SKM-1 treated with dmso at 0.1 percent for 144 hours (cell line): ENCODE results near the gene CHMP4B.

Source experiments
- DNase-seq: peaks from one replicate; lab custom pipeline; 2025; ENCODE audit not compliant: unreplicated experiment; lab: John Stamatoyannopoulos, UW

The CHMP4B gene

DNA sequence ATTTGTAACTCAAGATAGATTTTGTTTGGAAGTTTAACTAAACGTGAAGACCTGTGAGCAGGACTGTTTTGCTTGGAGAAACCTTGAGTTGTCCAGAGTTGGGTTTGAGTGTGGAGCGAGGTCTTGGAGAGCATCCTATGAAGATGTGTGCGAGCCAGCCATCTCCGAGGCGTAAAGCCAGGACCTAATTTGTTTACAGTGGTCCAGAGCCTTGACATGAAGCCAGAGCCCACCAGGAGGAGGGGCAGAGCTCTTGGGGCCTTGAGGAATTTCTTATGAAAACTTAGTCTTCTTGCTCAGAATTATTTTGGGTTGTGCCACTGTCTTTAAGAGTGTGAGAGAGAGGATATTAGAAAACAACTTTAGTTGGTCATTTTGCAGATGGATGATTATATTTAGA lies 6.3 kb downstream of the CHMP4B start:
- no peak for DNase-seq

- DNase-seq, result no peak
Measured at GRCh38 chr20:33819456-33819855, 8.3 kb downstream of the CHMP4B start.

DNA sequence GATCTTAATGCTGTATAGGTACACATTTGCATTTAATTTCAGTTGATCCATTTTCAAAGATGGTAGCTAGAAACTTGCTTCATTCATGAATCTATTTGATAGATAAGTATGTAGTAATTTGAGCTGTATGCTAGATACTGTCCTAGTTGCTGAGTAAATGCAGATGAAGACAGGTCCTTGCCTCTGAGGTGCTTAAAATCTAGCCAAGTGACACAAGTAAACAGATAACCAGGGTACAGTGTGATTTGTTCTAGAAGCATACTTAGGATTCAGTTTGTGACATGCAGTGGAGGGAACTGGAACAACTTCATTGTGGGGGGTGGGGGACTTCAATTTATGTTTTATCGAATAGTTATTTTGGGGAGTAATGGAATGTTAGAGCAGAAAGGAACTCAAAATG lies 9.2 kb downstream of the CHMP4B start:
- no peak for DNase-seq

- DNase-seq, result no peak
Measured at GRCh38 chr20:33821270-33821836, 10.2 kb downstream of the CHMP4B start.

DNA sequence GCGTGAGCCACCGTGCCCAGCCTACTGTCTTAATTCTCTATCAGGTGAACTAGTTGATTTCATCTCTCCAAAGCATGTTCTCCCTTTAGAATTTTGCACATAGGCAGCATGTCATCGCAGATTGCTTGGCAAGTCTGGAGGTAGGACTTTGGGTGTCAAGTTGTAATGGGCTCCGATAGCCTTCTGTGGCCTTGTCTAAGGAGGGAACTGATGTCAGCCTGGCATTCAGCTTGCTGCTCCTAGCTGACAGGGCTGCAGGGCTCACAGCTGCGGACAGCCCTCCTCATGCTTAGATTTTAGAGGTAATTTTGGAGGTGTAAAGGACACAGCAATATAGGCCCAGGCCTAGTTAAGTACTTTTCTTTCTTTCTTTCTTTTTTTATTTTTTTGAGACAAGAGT lies 11.3 kb downstream of the CHMP4B start:
- no peak for DNase-seq

DNA sequence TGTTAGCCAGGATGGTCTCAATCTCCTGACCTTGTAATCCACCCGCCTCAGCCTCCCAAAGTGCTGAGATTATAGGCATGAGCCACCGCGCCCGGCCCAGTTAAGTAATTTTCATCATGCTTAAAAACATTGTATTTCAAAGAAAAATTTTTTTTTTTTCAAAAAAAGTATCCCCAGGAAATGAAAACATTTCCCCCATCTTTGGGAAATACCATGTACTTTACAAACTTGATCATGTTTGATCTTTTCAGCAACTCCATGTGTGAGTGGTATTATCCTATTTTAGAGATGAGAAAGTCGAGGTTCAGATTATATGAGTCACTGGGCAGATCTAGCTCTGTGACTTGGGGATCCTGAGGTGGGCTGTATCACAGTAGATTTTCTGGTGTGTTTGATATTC lies 11.8 kb downstream of the CHMP4B start:
- DNase-seq, result no peak

DNA sequence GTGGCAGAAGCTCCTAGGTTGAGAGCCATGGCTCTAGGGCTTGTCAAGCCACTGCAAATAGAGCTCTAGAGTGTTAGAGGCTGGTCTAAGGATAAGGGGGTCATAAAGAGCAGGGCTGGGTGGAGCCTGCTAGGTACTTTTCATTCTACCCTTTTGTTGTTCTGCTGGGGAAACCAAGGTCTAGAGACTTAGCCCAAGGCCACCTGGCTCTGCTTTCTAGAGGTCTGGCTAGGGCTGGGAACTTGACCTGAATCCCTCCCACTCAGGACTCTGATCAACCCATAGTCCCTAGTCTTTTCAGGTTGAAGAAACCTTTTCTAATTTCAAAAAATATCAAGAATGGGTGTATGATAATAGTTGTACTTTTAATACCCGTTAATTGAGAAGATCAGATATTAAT lies 13.7 kb downstream of the CHMP4B start:
- no peak for DNase-seq

DNA sequence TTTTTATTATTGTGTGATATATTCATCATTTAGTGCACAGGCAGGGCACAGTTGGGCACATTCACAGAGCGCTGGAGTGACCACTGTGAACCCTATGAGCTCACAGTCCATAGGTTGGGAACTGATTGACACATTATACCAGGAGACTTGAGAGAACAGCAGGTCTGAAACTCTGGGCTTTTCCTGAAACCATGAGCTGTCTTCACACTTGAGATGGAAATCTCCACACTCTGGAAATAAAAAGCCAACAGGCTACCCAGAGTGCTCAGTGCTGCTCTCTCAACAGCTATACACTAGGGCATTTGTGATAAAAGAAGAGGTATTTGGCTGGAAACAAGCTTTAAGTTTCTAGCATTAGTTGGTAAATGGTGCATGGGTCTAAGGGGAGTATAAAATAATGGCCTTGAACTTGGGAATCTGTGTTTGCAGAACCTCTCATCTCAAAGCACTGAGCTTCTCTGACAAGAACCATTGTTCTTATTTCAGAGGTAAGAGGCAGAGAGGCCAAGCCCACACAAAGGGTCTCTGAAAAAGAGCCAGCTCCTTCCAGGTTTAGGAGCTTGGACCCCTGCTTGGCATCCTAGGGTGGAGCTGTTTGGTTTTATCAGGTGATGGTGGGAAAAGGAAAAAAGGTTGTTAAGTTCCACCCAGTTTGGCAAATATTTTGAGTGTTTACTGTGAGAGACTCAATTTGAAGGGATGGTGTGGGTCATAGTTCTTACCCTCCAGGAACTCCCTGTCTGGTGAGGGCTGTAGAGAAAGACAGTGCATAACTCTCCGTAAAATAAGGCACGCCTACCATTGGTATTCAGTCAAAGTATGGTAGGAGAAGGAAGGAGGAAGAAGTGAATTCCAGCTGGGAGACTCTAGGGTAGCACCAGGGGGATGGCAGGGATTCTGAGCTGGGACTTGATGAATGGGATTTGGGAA lies 14.5 kb downstream of the CHMP4B start:
- DNase-seq, result no peak

GRCh38 chr20:33826270-33826897 lies 15.2 kb downstream of the CHMP4B start:
- DNase-seq, result no peak

- DNase-seq, result no peak
Measured at GRCh38 chr20:33827109-33827508, 16.0 kb downstream of the CHMP4B start.

GRCh38 chr20:33827634-33828325 lies 16.6 kb downstream of the CHMP4B start:
- no peak for DNase-seq

- DNase-seq, result no peak
Measured at GRCh38 chr20:33828326-33828844, 17.2 kb downstream of the CHMP4B start.

GRCh38 chr20:33828967-33829560 lies 17.9 kb downstream of the CHMP4B start:
- DNase-seq, result no peak

- no peak for DNase-seq
Measured at GRCh38 chr20:33829636-33830035, 18.5 kb downstream of the CHMP4B start.

DNA sequence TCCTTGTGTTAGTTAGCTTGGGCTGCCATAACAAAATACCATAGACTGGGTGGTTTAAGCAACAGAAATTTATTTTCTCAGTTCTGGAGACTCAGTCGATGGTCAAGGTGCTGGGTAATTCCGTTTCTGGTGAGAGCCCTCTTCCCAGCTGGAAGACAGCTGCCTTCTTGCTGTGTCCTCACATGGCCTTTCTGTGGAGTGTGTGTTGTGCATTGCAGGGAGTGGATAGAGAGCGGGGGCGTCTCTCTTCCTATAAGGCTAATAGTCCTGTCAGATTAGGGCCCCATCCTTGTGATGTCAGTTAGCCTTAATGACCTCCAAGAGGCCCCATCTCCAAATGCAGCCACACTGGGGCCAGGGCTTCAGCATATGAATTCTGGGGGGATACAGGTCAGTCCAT lies 19.2 kb downstream of the CHMP4B start:
- no peak for DNase-seq

- DNase-seq, result no peak
Measured at GRCh38 chr20:33832103-33832804, 21.1 kb downstream of the CHMP4B start.

DNA sequence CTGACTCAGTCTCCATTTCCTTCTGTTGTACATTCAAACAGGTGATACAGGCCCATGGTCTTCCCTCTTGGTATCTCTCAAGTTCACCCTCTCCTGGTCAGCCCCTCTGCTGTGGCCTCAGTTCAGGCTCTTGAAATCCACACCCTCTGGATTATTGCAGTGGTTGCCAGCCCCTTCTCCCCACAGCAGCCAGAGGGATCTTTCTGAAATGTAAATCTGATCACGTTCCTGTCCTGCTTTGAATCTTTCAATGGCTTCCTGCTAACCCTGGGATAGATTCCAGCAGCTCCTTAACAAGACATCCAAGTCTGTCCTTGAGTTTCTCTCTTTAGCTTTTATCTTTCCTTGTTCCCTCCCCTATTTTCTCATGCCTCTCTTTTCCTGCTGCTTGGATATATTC lies 22.2 kb downstream of the CHMP4B start:
- no peak for DNase-seq

GRCh38 chr20:33835615-33836172 lies 24.5 kb downstream of the CHMP4B start:
- no peak for DNase-seq

DNA sequence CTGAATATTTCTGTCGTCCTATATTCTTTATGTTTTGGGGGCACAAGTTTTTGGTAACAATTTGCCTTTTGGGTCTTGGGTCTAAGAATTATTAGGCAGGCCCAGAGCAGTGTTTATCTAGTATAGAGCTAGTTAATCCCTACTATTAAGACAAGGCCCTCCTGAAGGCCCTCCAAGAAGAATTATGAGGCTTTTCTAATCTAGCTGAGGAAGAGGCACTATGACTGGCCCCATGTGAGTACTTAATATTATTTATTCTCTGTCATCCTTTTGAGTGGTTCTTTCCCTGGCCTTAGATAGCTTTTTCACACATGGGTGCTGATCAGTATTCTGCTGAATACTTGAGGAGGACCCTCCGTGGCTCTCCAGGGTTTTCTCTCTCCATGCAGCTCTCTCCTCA lies 25.1 kb downstream of the CHMP4B start:
- DNase-seq, result no peak
